ENCODE results near the gene GUCD1. TPM values are rescaled to one million over a fixed set of nuclear protein-coding genes. Genes with fewer than 3 reads are reported as not detected.

Gene GUCD1
- total and polyA plus RNA-seq, 7 donors = 114 to 232 (median 151) TPM

- Histone ChIP-seq H3K9me3 (no peaks in the 10 kb centered on the region), H3K4me1 (peaks cover 39% of the 10 kb centered on the region), H3K4me3 (no peak overlapping the region), H3K36me3 (ENCODE audit: insufficient read depth in 1 of 2, low read depth in 1 of 2) (peaks cover 4 to 45% of the 10 kb centered on the region in 2 donors), H3K27me3 (ENCODE audit: insufficient read depth in 3 of 3, low read length in 2 of 3) (no peaks in the 10 kb centered on the region), H3K27ac (no peak overlapping the region)
- 51 to 71% (median 53%) methylated on average over 6 of the region's 6 CpGs for WGBS, 3 donors
- no peak for DNase-seq
- intact Hi-C loops (cut with DNase I) = loop anchor here in 1 of 2 donors (10.0 kb wide), 1 partner anchor 636 kb away; no protein-coding TSS in a partner anchor
- no peak for ATAC-seq
- TF ChIP-seq CTCF (IDR thresholded peaks at IDR 0.05) = no peak
Observed at GRCh38 chr22:24550902-24551435, 4.0 kb downstream of the GUCD1 start.

DNA sequence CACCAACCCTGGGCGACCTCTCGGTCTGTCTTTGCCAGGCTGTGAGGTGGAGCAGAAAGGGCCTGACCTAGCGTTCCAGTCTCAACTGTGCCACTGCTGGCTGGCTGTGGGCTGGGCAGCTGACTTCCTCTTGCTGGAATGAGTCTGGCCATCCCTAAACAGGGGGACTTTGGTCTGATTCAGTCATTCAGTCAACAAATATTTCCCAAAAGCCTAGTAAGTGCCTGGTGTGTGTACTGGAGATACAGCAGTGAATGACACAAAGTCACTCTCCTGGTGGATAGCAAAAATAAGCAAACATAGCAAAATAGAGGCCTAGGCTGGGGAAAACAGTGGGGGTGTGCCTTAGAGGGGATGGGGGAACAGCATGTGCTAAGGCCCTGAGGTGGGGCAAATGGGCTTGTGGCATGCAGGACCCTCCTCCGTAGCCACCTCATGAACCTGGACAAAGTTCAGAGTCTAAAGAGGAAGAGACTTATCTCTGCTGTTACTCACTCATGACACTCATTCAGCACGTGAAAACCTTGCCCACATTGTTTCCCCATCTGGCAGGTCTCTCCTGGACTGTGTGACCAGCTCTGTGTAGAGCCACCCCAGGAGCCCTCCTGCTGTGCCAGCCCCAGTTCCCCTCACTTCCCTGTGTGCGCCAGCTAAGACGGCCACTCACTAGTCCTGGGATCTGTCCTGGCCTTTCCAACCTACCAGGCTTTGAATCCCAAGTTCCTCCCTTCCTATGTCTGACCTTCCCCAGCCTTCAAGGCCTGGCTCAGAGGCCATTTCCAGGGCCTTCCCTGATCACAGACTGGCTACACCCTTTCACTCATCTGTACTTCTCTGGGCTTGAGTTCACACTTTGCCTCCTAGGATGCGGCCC, 4.7 kb downstream of the GUCD1 start:
- no peak overlapping the region for H3K27ac ChIP-seq
- DNase-seq = no peak

DNA sequence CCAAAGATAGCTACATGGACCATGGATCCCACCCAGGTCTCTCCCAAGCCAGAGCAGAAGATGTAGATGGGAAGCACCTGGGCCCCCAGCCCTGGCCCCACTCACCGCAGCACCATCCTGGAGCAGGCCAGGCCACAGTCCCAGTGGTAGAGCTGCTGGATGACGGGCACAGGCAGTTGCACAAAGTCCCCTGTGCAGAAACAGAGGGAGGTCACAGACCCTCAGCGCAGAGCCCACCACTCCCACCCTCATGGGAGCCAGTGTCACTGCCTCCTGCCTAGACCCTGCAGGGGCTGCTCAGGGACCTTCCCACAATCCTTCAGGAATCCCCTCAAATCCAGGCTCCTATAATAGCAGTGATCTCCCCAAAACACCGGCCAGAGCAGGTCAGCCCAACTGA, 6.1 kb downstream of the GUCD1 start:
- Histone ChIP-seq H3K27me3 (ENCODE audit: insufficient read depth in 3 of 3, low read length in 2 of 3) (no peaks in the 10 kb centered on the region), H3K9me3 (no peaks in the 10 kb centered on the region), H3K4me3 (no peak overlapping the region), H3K27ac (no peak overlapping the region), H3K4me1 (peaks cover 50% of the 10 kb centered on the region), H3K36me3 (ENCODE audit: insufficient read depth in 1 of 2, low read depth in 1 of 2) (peaks cover 4 to 54% of the 10 kb centered on the region in 2 donors)
- intact Hi-C loops (cut with DNase I) = no loop called here
- no peak for TF ChIP-seq CTCF (IDR thresholded peaks at IDR 0.05)
- DNase-seq = no peak
- WGBS, 3 donors = 90 to 95% (median 93%) methylated on average over 4 of the region's 4 CpGs
- no peak for ATAC-seq

More for the DNA sequence above, 4.7 kb downstream of the GUCD1 start:
- Histone ChIP-seq H3K4me3 (no peak overlapping the region), H3K4me1 (peaks cover 41% of the 10 kb centered on the region), H3K27me3 (ENCODE audit: insufficient read depth in 3 of 3, low read length in 2 of 3) (no peaks in the 10 kb centered on the region), H3K36me3 (ENCODE audit: insufficient read depth in 1 of 2, low read depth in 1 of 2) (peaks cover 4 to 45% of the 10 kb centered on the region in 2 donors), H3K9me3 (no peaks in the 10 kb centered on the region)
- ATAC-seq = no peak
- intact Hi-C loops (cut with DNase I) = loop anchor here in 1 of 2 donors (10.0 kb wide), 1 partner anchor 635 kb away; no protein-coding TSS in a partner anchor
- WGBS, 3 donors = 61 to 79% (median 63%) methylated on average over 8 of the region's 8 CpGs
- no peak for TF ChIP-seq CTCF (IDR thresholded peaks at IDR 0.05)

DNA sequence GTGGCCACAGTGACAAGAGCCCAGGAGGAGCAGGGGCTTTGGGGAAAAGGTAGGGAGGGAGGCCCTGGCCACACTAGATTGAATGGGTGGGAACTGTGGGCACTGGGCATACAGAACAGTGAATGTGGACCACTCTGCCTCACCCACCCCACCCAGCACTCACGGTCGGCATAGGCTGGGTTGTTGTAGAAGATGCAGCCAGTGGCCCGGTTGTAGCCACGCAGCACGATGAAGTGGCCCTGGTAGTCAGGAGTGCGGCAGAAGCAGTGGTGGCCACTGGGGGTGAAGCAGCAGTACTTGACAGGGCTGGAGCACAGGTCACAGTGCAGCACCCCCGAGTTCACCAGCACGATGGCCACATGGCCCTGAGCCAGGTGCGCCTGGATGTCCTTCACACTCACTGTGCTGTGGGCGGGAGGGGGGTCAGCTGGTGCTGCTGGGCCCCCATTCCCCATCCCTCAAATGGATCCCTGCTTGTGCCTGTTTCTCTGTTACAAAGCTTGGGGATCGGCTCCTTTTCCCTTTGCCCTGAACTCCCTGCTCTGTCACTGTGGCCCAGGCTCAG, 11.2 kb downstream of the GUCD1 start:
- no peak for TF ChIP-seq CTCF (IDR thresholded peaks at IDR 0.05)
- Histone ChIP-seq H3K36me3 (ENCODE audit: insufficient read depth in 1 of 2, low read depth in 1 of 2) (peaks cover 14 to 77% of the 10 kb centered on the region in 2 donors), H3K27me3 (ENCODE audit: insufficient read depth in 3 of 3, low read length in 2 of 3) (no peaks in the 10 kb centered on the region), H3K4me1 (peaks cover 49% of the 10 kb centered on the region), H3K9me3 (no peaks in the 10 kb centered on the region), H3K4me3 (no peak overlapping the region), H3K27ac (peak overlapping the region; percentile 83)
- WGBS, 3 donors = 73 to 80% (median 75%) methylated on average over 11 of the region's 11 CpGs
- DNase-seq (peak in 1 of 2 donors; percentile 60), ATAC-seq (no peak)
- intact Hi-C loops (cut with DNase I) = no loop called here

All from psoas muscle (tissue), 8 donors.